ENCODE measurements around the gene PDE6D.
"Not testable (repeated sequence)": the region's sequence is repeated elsewhere in the genome, so short reads cannot be mapped to it uniquely, and the experiment has no call there.

The PDE6D gene

GRCh38 chr2:231718799-231719198 lies 62.3 kb downstream of the PDE6D start:
- DNase-seq (ENCODE audit: low read depth), result no peak

DNA sequence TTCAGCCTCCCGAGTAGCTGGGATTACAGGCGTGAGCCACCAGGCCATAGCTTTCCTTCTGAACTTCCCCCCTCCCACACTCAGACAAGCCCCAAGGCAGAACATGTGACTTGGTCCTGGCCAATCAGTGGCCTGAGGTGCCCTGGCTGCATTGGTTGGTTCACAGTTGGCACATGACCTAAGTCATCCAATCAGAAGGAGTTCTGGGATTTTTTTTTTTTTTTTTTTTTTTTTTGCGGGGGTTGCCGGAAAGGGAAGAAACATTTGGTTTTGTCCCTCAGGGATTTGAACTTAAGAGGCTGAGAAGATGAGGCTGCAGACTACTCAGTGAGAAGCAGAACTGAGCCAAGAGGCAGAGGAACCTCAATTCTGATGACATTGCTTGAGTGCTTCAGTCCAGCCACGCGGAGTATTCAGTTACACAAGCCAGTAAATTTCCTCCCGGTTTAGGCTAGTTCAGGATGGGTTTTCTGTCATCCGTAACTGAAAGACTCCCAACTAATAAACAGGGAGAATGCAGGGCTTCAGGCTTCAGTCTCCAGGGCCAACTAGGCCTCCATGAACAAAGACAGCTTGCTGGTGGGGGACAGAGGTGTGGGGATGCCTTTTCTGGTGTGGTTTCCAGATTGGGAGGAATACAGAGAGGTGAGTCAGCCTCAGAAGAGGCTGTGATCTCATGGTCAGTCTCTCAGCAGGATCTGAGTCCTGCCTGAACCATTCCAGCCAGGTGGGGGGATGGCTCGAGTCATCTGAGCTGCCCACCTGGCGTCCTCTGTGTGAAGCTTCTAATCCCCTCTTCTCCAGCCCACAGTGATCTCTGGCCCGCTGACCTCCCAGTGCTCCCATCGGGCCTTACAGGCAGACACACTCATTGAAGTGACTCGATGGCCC lies 63.6 kb downstream of the PDE6D start:
- DNase-seq (ENCODE audit: low read depth), result no peak

DNA sequence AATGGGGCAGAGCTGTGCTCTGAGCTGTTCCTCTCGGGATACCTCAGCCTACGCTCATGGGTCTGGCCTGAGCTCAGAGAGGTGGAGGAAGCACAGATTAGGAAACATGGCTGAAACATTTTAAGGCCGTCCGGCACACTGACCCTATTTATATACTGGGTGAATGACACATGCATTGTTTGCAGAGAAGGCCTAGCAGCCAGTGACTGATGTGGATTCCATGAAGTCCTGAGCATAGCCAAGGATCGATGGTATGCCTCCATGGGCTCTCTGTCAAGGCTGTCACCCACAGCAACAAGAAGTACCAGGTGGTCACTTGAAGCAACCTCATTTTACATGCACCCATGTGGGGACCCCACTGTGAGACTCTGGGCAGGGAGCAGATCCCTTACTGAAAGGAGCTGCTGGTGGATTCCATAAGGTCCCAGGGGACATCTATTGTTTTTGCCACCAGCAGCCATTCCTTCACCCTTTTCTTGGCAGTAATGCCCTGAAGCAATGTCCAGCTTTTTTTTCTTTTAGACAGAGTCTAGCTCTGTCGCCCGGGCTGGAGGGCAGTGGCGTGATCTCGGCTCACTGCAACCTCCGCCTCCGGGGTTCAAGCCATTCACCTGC lies 64.3 kb downstream of the PDE6D start:
- no peak for DNase-seq (ENCODE audit: low read depth)

GRCh38 chr2:231715988-231716616 lies 65.0 kb downstream of the PDE6D start:
- DNase-seq (ENCODE audit: low read depth), result no peak

- DNase-seq (ENCODE audit: low read depth), result no peak
Observed at GRCh38 chr2:231715499-231715837, 65.6 kb downstream of the PDE6D start.

GRCh38 chr2:231714639-231715498 lies 66.2 kb downstream of the PDE6D start:
- peak; percentile 68 for DNase-seq (ENCODE audit: low read depth)

DNA sequence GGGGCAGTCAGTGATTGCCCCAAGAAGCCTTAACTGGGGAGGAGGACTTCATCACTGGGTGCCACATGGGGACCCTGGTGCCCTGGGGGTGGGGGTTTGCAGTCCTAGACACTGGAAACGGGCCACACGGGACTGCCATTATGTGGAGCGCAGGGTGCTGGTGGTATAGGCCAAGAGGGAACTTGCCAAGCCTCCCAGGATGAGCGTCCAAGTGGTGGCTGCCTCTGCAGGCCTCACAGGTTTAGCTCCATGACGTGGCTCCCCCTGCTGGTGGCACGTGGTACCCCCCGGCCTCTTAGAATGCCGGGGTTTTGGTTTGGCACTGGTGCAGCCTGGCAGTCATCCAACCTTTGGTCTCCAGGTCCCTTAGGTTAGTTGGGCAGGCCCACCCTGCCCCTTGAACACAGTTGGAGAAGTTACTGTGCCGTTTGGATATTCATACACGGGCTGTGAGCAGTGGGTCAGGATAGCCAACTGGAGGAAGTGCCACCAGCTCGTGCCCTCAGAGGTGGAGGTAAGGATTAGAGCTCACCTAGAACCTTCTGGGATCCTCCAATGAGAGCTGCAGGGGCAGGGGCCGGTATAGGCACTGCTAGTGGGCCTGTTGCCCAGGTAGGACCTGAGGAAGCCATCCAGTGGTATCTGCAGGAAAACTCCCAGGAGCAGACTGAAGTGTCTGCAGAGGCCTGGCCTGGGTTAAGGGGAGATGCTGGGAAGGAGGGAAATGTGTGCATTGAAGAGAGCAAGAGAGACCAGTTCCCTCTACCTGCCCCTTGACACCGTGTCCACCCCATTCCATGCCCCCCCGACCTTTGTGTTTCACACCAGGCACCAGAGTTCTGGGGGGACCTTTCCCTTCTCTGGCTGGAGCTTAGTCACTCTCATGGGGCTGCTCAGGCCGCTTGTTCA lies 67.1 kb downstream of the PDE6D start:
- peak; percentile 79 for DNase-seq (ENCODE audit: low read depth)

DNA sequence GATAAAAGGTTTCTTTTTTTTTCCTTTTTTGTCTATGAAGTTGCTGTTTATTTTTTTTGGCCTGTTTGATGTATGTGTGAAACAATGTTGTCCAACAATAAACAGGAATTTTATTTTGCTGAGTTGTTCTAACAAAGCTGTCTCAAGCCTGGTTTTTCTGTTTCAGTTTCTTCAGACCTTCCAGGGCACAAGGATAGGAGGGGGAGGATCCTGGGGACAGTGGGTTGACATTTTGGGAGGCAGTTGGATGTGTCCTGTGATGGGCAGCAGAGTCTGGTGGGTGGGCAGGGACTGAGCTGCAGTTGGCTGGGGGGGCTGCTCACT lies 67.7 kb downstream of the PDE6D start:
- DNase-seq (ENCODE audit: low read depth), result not testable (repeated sequence)

DNA sequence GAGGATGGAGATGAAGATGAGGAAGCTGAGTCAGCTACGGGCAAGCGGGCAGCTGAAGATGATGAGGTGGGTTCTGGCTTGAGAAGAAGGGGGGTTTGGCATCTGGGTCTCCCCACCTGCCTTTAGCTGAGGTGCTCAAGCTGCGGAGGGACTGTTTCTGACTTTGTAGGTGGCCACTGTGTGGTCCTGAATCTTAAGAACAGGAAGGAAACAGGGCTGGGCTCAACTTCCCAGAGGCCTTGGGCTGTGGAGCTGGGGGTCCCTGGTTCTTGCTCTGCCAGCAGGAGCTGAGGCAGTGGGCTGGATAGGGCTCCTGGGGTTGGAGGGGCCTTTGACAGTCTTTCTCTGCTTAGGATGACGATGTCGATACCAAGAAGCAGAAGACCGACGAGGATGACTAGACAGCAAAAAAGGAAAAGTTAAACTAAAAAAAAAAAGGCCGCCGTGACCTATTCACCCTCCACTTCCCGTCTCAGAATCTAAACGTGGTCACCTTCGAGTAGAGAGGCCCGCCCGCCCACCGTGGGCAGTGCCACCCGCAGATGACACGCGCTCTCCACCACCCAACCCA lies 68.5 kb downstream of the PDE6D start:
- DNase-seq (ENCODE audit: low read depth), result peak; percentile 39

DNA sequence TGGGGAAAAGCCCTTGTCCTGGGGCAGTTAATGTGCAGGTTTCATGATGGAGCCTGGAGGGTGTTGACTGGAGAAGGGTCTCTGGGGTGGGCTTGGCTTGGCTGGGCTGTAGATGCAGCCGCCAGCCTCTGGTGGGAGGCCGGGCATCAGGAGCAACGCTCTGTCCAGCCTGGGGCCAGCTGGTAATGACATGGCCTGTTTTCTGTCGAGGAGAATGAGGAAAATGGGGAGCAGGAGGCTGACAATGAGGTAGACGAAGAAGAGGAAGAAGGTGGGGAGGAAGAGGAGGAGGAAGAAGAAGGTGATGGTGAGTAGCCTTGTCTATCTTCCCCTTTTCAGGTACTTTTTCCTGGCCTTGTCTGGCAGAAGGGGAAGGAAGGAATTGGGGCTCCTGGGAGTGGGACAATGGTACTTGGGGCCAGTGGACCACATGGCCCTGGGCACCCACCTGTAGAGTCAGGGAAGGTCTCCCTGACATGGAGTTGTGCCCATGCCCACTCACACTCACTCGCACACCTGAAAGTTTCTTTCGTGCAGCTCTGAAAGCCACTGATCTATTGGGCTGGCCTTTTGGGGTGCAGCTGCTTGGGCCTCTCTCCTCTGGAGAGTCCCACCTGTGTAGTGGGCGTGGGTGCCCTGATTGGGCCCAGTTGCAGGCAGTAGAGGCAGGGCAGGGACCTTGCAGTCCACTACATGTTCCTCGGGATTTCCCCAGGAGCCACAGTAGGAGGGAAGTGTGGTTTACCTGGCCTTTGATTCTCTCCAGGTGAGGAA lies 69.2 kb downstream of the PDE6D start:
- DNase-seq (ENCODE audit: low read depth), result no peak

- no peak for DNase-seq (ENCODE audit: low read depth)
Observed at GRCh38 chr2:231710799-231711676, 70.0 kb downstream of the PDE6D start.

GRCh38 chr2:231709981-231710798 lies 70.9 kb downstream of the PDE6D start:
- DNase-seq (ENCODE audit: low read depth), result peak; percentile 75

DNA sequence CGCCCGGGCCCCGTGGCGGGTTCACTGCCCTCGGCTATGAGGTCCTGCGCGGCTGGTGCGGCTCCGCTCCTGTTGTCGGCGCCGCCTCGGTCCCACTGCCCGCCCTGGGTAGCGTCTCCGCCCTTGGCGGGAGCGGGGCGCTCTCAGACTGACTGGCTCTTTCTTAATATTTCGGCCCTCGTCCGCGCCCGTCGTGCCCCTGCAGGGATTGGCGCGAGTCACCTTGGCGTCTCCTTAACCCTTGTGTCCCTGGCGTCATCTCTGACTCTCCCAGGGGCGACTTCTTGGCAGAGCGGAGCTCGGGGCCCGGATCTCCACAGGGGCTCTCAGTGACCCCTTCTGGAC lies 71.5 kb downstream of the PDE6D start:
- no peak for DNase-seq (ENCODE audit: low read depth)

GRCh38 chr2:231708773-231709635 lies 72.1 kb downstream of the PDE6D start:
- peak; percentile 41 for DNase-seq (ENCODE audit: low read depth)

GRCh38 chr2:231707927-231708772 lies 72.9 kb downstream of the PDE6D start, which contains the start of gene PTMA:
Gene PTMA, plus strand, starts transcription at chr2:231708525. Its CDS starts 182 bp downstream, at chr2:231708707.
- peak; percentile 99 for DNase-seq (ENCODE audit: low read depth)

DNA sequence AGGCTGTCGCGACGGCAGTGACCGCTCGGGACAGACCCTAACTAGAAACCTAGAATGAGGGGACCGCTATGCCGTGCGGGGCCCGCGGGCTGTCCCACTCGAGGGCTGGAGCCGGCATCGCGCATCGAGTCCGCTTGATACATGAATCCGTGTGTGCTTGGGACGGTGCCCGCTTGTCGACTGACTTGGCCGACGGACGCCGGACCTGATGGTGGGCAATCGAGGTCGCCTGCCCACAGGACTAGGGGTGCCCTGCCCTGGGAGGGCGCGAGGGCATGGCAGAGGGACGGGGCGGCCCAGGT lies 73.5 kb downstream of the PDE6D start:
- DNase-seq (ENCODE audit: low read depth), result peak; percentile 33

All from stimulated activated CD8-positive, alpha-beta memory T cell treated with anti-CD3 and anti-CD28 coated beads, Interleukin-4, amount 100 ng/mL, for 24 hours (primary cell).